Panc1 (cell line): ENCODE measurements around the gene NPAS1.

Experiments used
- CTCF ChIP-seq: fragments of 450-650 bp; IDR thresholded peaks from 2 replicates; pipeline ENCODE4 v1.5.1; 2017; ENCODE audit warnings: mild to moderate bottlenecking
- POLR2AphosphoS5 ChIP-seq: IDR thresholded peaks from 2 replicates; pipeline ENCODE4 v1.6.1; 2012; ENCODE audit warnings: mild to moderate bottlenecking, low read depth, low read length, moderate library complexity
- REST ChIP-seq, 2 experiments: IDR thresholded peaks; 2 replicates each; pipeline ENCODE4 v1.6.1; 2011 to 2012; ENCODE audit warnings: low read depth in 2 of 2, control low read depth in 1 of 2, low read length in 1 of 2, mild to moderate bottlenecking in 1 of 2, moderate library complexity in 1 of 2; ENCODE audit not compliant: insufficient read depth in 1 of 2
- SIN3A ChIP-seq: IDR thresholded peaks from 2 replicates; pipeline ENCODE4 v1.6.1; 2012; ENCODE audit warnings: low read depth, mild to moderate bottlenecking, low read length, moderate library complexity, borderline replicate concordance; ENCODE audit not compliant: insufficient read depth
- TCF7L2 ChIP-seq: IDR thresholded peaks from 2 replicates; pipeline ENCODE4 v1.6.1; 2011; ENCODE audit warnings: mild to moderate bottlenecking, low read depth, low read length, inconsistent platforms

DNA sequence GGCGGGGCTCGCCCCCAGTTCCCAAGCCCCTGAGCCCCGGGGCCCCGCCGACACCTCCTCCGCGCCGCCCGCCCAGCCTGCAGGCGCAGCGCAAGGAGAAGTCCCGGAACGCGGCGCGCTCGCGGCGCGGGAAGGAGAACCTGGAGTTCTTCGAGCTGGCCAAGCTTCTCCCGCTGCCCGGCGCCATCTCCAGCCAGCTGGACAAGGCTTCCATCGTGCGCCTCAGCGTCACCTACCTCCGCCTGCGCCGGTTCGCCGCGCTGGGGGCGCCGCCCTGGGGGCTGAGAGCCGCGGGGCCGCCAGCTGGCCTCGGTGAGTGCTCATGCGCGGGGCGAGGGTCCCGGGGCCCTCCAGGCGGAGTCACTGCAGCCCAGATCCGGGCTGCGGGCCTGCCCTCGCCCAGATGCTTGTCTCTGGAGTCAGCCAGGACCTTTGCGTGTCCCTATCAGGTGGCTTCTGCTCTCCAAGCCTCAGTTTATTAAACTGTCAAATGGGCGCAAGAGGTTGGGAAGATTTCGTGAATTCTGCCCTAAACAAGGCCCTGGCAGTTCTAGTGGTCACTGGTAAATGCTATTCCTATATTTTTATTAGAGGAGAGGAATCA is 2.0 kb downstream of the NPAS1 start:
- TF ChIP-seq CTCF = no peak
- TF ChIP-seq POLR2AphosphoS5 = no peak
- no peak for TF ChIP-seq REST (IDR thresholded peaks at IDR 0.05; ENCODE audit: insufficient read depth in 1 of 2, low read depth in 2 of 2, low read length in 1 of 2)
- TF ChIP-seq TCF7L2 = no peak
- no peak for TF ChIP-seq SIN3A
